GM18951 (cell line): ENCODE results near the gene AUH.

ENCODE experiments used
- POLR2A ChIP-seq: IDR thresholded peaks from 4 replicates; pipeline ENCODE4 v1.6.1; 2011; ENCODE audit warnings: mild to moderate bottlenecking; ENCODE audit not compliant: insufficient read length, insufficient read depth; ENCODE audit errors: extremely low read depth
- in situ Hi-C: fragments of 300-500 bp; cut with MboI; formaldehyde crosslinking; loops from one replicate; pipeline ENCODE4 v1.12.0; 2022; ENCODE audit warnings: low sequenced_read_pairs, mixed read lengths, inconsistent platforms; ENCODE audit not compliant: unreplicated experiment

The AUH gene

GRCh38 chr9:91219557-91219956, 142.2 kb downstream of the AUH start:
- in situ Hi-C loops, result no loop called here
- TF ChIP-seq POLR2A, result no peak

GRCh38 chr9:91217388-91217787, 144.3 kb downstream of the AUH start:
- TF ChIP-seq POLR2A, result no peak
- in situ Hi-C loops, result no loop called here

DNA sequence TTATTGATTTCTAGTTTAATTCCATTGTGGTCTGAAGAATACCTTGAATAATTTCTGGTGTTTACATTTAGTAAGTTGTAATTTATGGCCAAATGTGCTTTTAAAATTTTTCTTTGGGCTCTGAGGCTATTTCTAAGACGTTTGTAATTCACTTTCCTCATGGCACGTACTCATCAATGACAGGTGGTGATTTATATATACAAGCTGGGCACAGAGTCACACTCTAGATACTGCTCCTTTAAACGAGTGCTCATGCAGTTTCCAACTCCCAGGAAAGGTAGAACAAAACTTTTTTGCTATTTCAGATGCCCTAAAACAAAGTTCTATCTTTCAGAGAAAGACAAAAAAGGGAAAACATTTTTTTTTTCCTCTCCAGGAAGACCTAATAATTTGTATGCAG, 146.9 kb downstream of the AUH start:
- TF ChIP-seq POLR2A, result no peak
- in situ Hi-C loops, result no loop called here

DNA sequence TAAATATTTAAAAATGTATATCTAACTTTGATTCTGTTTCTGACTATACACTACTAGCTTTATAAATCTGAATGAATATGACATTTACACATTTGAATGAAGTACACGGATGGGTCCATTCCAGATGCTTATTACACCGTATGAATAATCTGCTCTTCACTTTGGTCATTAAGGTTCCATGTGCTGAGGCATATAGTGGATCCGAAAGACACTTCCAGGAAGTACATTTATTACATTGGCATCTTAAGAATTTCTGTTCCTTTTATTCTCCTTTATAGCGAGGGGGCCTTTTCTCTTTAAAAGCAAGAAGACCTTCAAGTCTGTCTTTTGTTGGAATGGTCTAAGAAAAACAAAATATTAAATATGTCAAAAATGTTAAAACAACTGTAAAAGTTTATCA, 147.6 kb downstream of the AUH start:
- in situ Hi-C loops, result no loop called here
- TF ChIP-seq POLR2A, result no peak

GRCh38 chr9:91212596-91213243, 149.0 kb downstream of the AUH start:
- in situ Hi-C loops, result no loop called here
- TF ChIP-seq POLR2A, result no peak

GRCh38 chr9:91211919-91212318, 149.8 kb downstream of the AUH start:
- in situ Hi-C loops, result no loop called here
- no peak for TF ChIP-seq POLR2A

DNA sequence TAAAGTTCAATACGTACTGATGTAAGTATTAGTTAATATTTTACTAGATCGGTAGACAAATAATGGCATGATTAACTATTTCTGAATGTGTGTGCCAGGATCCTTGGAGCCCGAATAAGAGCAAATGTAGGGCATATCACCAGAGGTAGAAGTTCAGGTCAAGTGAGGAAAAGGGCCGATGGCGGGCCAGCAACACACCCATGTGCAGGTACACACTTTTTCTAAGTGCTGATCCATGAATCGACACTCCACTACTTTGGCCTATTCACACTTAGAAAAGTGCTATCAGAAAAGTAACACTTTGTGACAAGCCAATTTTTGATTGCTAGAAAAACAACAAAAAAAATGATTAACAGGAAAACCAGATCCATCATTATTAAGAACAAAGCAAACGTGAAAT, 150.3 kb downstream of the AUH start:
- in situ Hi-C loops, result no loop called here
- TF ChIP-seq POLR2A, result no peak

DNA sequence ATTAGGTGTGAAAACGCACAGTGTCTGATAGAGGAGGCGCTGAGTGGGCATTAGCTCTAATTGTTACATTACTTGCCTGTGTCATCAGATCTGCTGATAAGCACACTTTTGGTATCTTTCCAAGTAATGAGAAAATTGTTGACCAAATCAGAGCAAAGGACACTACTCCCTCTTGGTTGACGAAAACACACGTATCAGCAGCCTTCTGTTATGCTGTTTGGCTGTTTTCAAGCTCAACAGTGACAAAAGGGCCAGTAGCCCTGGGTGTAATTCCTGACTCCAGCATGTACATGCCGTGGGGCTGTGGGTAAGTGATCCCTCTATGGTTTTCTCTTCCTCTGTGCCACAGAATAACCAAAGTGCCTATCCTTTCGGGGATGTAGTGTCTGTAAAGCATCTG, 151.4 kb downstream of the AUH start:
- TF ChIP-seq POLR2A, result no peak

GRCh38 chr9:91208837-91209236, 152.9 kb downstream of the AUH start:
- in situ Hi-C loops, result no loop called here
- no peak for TF ChIP-seq POLR2A

More for the DNA sequence above, 151.4 kb downstream of the AUH start:
- in situ Hi-C loops, result no loop called here

DNA sequence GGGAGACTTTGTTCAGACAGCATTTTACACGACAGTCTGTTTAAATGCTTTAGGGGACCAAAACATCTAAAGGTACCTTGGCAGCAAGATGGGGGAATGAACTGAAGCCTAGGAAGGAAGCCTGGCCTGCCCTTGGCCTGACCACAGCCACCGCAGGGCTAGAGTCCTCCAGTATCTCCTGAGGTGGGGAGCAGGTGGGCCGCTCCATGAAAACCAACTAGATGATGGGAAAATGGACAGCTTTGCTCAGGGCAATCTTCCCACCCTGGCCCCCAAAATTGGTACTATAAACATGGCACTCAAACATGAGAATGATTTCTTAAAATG, 153.3 kb downstream of the AUH start:
- no peak for TF ChIP-seq POLR2A
- in situ Hi-C loops, result no loop called here

- in situ Hi-C loops, result no loop called here
- no peak for TF ChIP-seq POLR2A
These were observed 153.8 kb downstream of the AUH start for GRCh38 chr9:91207729-91208418.

DNA sequence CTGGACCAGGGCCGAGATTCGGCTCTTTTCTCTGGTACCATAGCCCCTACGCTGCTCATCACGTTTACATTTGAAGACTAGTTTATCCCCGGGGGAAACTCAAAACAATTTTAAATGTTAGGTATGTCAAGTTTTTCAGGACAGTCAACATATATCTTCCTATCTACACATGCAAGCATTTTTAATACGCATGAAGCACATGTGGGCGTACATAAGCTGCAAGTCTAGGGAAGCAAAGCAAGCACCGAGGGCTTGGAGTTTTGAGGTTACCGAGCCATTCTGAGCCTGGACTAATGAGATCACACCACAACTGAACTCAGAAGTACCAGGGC, 154.4 kb downstream of the AUH start:
- in situ Hi-C loops, result no loop called here
- TF ChIP-seq POLR2A, result no peak

GRCh38 chr9:91206806-91207205, 154.9 kb downstream of the AUH start:
- TF ChIP-seq POLR2A, result no peak

GRCh38 chr9:91202736-91203283, 158.9 kb downstream of the AUH start:
- no peak for TF ChIP-seq POLR2A
- in situ Hi-C loops, result no loop called here

More at GRCh38 chr9:91206806-91207205, 154.9 kb downstream of the AUH start:
- in situ Hi-C loops, result no loop called here

DNA sequence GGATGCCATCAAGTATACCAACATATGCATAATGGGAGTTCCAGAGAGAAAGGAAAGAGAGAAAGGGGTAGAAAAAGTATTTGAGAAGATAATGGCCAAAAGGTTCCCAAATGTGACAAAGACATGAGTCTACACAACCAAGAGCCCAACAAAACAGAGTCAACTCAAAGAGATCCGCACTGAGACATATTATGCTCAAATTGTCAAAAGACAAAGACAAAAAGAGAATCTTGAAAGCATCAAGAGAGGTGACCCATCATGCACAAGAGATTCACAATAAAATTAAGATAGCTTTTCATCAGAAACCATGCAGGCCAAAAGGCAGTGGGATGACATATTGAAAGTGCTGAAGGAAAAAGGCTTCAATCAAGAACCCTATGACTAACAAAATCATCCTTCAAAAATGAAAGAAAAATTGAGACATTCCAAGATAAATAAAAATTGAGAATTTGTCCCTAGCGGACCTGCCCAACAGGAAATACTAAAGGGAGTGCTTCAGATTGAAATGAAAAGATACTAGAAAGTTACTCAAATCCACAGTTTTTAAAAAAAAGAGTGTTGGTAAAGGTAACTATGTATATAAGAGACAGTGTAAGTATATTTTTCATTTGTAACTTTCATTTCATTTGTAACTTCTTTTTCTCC, 160.9 kb downstream of the AUH start:
- no peak for TF ChIP-seq POLR2A
- in situ Hi-C loops, result no loop called here
